NCI-H1694 treated with DMSO at 0.1 percent for 48 hours (cell line): ENCODE data around the gene THOC7.

Experiments used
- DNase-seq: peaks from one replicate; lab custom pipeline; 2025; lab: John Stamatoyannopoulos, UW

Gene THOC7

DNA sequence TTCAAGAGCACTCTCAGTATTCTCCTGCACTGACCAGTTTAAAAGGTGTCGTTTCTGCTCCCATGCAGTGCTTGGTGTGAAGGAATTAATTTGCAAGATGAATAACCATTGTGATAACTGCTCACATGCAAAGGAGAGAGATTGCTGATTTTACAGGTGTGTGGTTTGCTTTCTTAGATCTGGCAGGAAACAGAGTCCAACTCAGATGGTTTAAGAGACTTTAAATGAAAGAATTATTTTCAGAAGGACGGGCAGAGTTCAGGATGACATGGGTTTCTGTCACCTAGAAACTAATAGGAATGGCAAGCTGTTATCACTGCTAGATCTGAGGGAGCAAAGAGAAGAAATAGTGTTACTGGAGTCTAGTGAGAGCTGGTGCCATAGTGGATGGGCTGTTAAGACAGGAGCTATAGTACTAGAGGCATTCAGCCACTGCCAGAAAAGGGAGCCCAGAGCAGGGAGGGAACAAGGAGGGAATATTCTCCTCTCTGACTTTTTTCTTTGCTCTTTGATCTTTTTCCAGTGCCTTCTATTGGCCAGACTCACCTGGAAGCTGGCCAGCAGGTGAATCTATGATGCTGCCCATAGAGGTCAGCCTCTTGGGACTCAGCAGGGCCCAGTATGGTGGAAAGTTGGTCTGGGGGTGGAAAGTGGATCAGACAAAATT lies 14.9 kb upstream of the THOC7 start:
- no peak for DNase-seq

DNA sequence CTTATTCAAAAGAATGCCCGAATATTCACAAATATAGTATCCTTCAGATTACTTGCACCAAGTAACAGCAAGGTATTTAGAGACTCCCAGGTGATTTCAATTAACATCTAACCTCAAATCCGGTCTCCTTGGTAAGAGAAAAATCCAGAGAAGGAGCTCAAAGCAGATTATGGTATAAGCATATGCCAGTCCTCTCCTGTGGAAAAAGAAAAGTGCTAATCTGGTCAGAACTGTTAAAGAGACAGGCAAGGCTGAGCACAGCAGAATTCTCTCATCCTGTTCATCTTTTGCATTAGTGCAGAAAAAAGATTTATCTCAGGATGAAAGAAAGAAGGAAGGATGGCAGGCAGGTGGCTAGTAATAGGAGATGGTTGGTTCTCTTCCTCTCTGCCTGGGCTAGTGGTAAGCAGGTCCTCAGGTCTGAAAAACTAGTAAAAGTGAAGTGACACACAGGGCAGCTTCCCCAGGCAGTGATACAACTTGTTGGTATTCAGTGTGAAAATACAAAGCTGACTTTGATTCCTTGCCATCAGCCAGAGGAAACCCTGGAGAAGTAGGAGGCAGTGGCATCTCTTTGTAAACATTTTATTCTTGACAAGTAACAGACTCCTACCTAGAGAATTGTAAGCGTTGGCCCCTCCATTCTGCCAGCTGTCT lies 14.3 kb upstream of the THOC7 start:
- DNase-seq, result no peak

DNA sequence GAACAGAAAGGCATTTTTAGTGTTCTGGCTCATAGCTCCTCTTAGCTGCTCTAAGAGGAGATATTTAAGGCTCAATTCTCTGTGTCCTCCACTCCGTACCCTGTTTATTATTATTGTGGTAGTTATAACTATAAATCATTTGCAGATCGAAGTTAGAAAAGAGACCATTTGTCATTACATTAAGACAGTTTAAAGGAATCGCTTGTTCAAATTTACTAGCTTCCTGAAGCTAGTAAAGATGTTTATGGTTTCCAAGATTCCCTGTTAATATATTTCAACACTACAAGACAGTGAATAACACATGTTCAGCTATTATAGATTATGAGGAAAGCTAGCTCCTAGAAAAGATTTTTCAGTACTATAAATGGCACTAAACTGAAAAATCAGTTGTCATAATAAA lies 12.7 kb upstream of the THOC7 start:
- DNase-seq, result no peak

DNA sequence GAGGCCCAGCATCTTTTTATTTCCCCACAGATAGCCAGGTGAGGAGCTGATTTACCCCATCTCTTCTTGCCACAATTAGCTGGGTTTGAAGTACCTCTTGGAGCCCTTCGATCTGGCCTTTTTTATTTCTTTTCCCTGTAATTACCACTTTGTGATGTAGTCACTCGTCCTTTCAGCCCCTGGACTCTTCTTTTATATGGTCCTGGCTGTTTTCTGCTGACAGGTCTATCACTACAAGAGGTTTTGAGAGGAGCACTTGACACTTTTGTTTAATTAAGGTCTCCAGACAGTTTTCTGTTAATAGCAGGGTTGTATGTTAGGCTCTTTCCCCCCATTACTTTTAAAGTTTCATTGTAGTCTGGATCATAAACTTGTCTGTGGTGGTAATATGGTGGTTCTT lies 11.9 kb upstream of the THOC7 start:
- no peak for DNase-seq

DNA sequence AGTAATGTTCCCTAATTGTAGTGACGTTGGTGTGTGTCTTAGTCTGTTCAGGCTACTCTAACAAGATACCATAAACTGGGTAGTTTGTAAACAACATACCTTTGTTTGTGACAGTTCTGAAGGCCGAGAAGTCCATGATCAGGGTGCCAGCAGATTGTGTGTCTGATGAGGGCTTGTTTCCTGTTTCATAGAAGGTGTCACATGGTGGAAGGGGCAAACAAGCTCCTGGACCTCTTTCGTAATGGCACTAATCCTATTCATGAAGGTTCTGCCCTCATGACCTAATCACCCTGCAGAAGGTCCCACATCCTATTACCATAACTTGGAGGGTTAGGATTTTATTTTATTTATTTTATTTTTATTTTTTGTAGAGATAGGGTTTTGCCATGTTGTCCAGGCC lies 11.2 kb upstream of the THOC7 start:
- DNase-seq, result no peak

DNA sequence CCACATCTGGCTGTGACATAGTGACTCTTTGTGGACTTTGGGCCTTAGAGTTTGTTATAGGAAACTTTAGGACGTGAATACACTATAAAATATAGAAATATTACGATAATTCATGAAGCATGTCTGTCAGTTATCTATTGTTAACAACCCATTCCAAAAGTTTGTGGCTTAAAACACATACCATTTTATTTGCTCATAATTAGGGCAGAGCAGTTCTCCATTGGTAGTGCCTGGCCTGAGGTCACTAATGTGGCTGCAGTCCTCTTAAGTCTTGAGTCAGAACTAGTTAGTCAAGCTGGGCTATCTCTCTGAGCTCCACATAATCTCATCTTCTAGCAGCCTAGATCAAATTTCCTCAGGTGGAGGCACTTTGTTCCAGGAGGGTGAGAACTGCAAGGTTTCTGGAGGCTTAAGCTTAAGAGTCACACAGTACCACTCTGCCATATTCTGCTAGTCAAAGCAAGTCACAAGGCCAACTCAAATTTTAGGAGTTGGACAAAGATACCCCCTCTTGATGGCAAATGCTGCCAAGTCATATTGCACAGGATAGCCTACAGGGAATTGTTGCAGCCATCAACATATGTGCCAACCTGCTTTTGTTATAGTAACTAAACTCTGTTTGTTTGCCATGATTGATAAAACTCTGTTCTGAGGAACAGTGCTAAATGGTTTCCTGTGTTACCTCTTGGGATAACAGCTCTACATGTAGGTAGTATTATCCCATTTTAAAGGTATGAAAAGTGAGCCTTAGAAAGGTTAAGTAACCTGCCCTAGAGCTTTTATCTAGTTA lies 8.7 kb upstream of the THOC7 start:
- no peak for DNase-seq

DNA sequence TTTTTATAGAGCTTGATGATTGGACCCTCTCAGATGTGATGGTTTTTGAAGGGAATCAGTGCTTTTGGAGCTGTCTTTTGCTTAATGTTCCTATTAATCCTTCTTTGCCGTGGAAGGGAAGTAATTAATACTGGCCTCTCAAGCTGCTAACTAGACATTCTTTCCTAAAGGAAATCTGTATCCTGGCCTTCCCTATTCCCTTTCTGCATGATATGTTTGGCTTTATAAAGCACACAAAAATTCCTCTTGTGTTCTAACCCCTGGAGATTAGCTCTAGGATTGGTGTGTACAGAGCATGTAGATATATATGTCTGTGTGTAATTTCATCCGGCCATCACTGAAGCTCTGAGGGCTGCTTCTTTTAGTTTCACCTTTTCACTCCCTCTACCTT lies 7.0 kb upstream of the THOC7 start:
- no peak for DNase-seq

DNA sequence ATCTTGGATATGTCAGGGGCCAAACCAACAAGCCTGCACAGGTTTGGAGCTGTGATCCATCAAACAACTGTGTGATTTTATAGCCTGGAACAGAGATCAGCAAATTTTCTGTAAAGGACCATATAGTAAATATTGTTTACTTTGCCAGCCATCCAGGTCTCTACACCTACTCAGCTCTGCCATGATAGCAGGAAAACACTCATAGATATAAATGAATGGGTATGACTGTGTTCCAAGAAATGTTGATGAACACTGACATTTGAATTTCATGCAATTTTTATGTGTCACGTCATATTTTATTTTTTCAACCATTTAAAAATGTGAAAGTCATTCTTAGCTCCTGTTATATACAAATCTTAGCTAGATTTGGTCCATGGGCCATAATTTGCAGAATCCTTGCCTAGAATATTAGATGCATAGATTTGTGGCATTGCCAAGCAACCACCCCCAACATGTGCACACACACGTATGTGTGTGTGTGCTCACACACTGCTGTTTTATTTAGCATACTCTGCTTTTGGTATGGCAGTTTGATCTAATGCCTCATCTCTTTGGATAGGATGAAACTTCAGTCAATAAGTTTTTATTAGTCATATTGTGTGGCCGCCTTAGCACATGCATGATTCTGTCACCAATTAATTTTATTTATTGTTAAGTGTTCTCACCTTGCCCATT lies 6.5 kb upstream of the THOC7 start:
- DNase-seq, result no peak

DNA sequence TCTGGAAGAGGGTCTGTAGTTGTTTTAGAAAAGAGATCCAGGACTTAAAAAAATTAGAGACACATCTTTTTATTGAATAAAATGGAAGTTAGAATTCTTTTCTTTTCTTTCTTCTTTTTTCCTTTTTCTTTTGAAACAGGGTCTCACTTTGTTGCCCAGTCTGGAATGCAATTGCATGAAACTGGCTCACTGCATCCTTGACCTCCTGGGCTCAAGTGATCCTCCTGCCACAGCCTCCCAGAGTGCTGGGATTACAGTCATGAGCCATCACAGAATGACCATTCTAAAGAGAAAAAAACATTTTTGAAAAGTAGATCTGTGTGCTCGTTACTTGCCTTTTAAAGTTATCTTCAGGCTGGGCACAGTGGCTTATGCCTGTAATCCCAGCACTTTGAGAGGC lies 3.6 kb upstream of the THOC7 start:
- DNase-seq, result no peak

DNA sequence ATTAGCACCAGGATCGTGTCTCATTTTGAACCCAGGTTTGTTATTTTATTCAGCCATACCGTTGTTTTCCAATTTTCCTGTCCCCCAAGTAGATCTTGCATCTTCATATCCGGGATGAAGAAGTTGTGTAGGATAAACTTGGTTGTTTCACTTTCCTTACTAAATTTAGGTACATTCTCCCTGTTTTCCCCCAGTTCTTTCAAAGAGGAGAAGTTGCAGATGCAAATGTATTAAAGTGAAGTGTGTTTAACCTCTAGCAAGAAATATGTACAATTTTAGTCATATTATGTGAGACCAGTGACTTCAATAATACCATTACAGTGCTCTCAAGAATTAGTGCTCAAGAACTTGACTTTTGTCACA lies 1.3 kb upstream of the THOC7 start:
- no peak for DNase-seq

DNA sequence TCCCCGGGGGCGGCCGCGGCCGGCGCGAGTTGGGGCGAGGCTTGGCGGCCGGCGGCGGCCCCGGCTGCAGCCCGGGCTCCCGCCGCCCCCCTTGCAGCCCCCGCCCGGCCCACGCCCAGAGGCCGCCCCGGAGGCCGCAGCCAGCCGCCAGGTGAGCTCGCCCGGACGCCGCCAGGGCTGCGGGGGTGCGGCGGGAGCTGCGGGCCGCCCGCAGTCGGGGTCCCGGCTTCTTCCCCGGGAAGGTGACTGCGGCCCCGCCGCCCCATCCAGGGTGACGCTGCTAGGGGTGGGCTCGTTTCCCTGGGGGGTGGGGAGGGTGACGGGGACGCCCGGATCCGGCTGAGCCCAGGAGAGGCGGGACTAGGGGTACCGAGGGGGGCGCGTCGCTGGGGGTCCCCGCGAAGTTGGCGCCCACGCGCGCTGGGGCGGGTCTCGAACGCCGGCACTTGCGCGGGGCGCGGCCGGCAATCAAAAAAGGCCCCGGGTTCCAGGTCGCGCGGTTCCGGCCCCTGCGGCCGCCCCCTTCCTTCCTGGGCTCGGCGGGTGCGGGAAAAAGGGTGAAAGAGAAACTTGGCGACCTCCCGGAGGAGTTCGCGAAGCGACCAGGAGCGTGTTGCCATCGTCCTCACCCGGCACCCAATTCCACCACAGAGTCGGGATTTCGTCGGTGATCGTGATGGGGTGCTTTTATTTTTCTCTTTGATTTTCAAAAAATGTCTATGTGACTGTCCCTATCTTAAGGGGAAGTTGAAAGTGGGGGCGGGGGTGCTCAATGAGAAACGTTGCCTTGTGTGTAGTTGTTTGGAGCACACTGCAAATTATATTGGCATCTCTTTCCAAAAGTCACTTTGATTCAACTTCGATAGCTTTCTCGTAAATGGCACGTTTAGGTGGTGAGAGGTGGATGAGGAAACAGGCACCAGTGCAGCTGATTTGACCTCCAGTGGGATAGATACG lies 681 bp upstream of the THOC7 start:
- DNase-seq, result no peak

DNA sequence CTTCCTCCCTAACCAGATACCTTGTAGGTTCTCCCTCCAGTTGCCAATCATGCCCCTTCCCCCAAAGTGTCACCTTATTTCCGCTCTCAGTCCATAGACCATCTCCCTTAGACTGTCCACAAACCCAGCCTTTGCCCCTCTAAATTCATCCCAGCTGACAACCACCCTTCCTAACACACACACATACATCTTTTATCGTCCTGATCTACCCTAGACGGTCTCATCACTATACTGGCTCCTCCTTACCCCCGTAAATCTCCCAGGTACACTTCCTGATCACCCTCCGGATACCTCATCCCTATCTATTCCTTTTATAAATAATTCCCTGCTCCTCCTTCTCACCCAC lies 828 bp downstream of the THOC7 start:
- no peak for DNase-seq

DNA sequence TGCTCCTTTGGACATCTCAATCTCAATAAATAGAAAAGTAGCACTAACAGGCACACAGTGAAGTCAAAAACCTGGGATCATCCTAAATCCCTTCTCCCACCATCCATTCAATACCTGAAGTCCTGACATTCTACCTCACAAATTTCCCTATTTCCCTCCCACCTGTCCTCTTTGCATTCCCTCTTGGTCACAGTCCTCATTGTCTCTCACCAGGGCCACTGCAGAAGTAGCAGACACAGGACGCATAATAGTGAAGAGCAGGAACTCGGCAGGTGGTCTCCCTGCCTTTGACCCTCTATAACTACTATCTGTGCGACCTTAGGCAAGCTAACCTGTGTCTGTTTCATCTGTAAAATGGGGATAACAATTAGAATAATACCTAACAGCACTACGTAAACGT lies 2.3 kb downstream of the THOC7 start:
- DNase-seq, result no peak

DNA sequence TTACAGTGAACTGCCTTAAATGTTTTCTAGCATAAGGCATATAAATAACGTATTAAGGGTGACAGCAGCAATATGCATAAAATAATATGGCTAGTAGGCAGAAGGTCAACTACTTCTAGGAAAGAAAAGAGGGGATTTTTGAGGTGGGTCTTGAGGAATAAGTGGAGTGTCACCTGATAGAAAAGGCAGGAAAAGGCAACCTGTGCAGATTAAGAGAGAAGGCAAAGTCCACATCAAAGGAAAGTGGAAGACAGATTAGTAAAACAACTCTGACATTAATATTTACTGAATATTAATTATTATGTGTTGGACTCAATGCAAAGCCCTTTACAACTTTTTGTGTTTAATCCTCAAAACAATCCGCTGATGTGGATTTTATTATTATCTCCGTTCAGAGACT lies 2.8 kb downstream of the THOC7 start:
- DNase-seq, result no peak

DNA sequence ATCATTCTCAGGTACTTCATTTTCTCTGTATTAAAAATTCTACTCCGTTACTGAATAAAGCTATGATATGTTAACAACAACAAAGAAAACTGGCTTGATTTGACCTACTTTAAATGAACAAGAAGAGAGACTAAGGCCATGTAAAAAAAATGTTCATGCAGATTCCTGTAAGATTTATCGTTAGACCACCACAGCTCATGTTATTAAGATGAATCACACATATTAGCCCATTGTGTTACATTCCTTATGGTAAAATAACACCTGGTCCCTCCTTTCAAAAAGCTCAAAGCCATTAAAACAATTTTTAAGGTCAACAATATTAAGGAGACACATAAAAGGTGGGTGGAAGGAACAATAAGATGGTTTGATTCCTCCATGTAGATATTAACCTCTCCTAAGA lies 6.3 kb downstream of the THOC7 start:
- no peak for DNase-seq

DNA sequence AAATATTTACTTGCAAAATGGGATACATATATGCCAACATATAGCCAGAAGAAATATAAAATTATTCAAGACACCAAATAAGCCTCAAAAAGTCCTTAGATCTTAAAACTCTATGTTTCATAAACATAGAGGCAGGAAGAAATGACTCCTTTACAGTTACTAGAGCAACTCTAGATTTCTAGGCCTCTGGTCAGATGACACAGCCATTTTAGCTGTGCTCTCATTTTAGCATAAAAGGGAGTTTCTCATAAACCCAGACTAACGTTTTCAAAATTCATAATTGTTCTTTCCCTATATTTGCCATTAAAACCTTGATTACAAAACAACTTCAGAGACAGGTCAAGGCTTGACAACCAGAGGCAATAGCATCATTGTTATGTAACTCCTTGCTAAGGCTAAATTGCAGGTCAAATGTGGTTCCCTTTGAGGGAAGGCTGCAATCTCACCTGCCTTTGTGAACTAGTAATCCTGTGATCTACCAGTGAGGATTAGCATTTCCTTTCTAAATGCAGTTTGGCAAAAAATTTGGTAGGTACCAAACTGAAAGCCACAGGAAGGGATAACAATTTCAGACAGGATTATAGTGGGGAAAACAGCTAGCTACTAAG lies 8.2 kb downstream of the THOC7 start:
- no peak for DNase-seq

DNA sequence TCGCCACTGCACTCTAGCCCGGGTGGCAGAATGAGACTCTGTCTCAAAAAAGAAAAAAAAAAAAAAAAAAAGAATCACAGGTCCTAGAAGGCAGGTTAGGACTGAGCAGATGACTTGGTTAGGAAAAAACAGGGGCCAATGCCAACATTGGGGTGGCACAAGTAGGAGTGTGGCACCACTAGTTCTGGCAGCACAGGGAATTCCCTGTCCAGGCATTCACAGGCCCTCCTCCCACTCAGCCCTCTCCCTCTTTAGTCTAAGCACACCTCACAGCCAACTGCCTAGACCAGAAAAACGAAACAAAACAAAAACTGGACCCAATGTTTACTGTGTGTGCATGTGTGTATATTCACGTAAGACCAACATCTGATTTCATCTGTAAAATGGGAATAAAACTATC lies 10.5 kb downstream of the THOC7 start:
- DNase-seq, result no peak

DNA sequence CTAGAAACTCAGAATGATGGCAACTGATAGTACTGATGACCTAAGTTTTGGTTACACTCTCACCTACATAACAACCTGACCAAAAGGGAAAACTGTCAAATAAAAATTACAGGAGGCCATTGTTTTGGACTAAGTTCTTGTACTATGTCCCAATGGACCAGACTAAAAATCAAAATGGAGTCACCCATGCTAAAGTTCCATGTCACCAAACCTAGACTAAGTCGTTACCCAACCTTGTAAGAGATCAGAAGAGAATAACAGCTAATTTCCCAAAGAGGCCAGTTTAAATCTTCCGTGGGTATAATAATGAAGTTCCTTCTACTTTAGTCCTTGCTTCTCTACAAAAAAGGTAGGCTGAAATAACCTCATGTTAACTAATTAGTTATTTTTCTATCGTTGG lies 12.3 kb downstream of the THOC7 start:
- DNase-seq, result no peak

DNA sequence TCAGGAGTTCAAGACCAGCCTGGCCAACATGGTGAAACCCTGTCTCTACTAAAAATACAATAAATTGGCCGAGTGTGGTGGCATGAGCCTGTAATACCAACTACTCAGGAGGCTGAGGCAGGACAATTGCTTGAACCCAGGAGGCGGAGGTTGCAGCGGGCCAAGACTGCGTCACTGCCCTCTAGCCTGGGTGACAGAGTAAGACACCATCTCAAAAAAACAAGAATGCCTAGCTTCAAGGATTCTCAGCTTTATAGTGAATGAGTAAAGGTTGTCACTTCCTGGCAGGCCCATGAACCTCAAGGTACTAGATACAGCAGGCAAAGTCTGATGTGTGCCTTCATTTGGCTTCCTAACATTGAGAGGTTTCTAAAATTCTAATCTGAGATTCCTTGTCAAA lies 14.4 kb downstream of the THOC7 start:
- DNase-seq, result no peak

DNA sequence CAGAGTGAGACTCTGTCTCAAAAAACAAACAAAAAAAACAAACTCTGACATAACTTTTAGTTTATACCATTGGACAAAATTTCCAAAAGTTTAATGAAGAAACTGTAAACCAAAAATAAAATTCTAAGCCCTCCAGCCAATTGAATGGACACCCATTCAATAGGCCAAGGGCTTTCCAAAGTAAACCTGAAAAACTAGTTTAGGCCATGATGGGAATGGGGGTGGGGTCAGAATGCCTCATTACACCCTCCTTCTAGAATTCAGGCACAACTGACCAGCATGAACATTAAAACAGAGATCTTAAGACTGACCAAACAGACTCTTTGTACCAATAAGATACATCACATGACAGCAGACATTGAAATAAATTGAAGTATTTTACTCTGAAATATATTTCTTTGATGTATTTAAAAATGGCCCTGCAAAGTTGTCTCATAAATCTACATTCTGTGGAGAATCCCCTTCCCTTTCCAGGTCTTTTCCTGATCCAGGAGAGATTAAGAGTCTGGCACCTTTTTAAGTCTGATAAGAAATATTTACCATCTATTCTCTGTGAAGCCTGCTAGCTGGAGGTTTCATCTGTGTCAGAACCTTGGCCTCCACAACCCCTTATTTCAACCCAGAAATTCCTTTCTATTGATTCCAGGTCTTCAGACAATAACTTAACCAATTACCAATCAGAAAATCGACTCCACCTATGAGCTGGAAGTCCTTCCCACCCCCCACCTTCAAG lies 15.7 kb downstream of the THOC7 start:
- no peak for DNase-seq

DNA sequence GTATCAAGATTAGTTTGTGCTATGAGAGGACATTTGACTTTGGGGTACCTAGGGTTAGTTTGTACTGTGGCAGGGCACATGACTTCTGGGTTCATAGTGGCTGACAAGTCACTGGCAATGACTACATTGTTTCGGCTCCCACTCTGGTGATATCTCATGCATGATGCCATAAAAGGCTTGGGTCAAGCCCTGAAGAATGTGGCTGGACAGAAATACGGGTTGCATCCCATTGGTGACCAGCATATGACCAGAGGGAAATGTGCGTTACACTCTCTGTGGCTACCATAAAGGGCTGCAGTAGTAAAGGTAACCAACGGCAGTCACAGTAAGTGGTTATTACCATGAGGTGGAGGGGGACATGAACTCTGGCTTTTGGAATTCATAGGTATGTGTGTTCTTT lies 18.4 kb downstream of the THOC7 start:
- DNase-seq, result no peak
